Measurements from ENCODE around the gene UBL3. TPM values are rescaled to one million over a fixed set of nuclear protein-coding genes. Genes with fewer than 3 reads are reported as not detected.

Gene UBL3
- total RNA-seq, 3 donors from 2014 or later (not counting 1 experiment from before 2014, with no cell fraction given) = 29.6 to 36.0 (median 31.5) TPM

GRCh38 chr13:29771247-29771646 is 79.2 kb downstream of the UBL3 start:
- Histone ChIP-seq H3K27me3 (ENCODE audit: control insufficient read depth, insufficient read depth, low read length) (no peaks in the 10 kb centered on the region), H3K36me3 (ENCODE audit: control insufficient read depth, insufficient read depth, low read length) (peaks cover 13% of the 10 kb centered on the region), H3K4me3 (ENCODE audit: low read length) (no peak overlapping the region), H3K27ac (ENCODE audit: low read length) (no peak overlapping the region), H3K9me3 (ENCODE audit: control insufficient read depth, insufficient read depth, low read length) (no peaks in the 10 kb centered on the region), H3K4me1 (ENCODE audit: control insufficient read depth, insufficient read depth, low read length) (no peaks in the 10 kb centered on the region)
- H3K4me3 Mint-ChIP-seq = no peak overlapping the region
- peak in 1 of 2 donors; percentile 72 for DNase-seq
- intact Hi-C loops (cut with micrococcal nuclease) = loop anchor here (1.0 kb wide), 2 partner anchors 153 to 342 kb away; no protein-coding TSS in a partner anchor
- no peaks in the 10 kb centered on the region for H3K27me3 Mint-ChIP-seq (ENCODE audit: low read depth in 2 of 2)
- no peak overlapping the region for H3K27ac Mint-ChIP-seq
- ATAC-seq = peak in 2 of 3 donors; percentile 53 to 57
- no peaks in the 10 kb centered on the region for H3K9me3 Mint-ChIP-seq
- WGBS (ENCODE audit: insufficient coverage) = no CpG with 5 or more reads among the region's 2 CpGs
- H3K36me3 Mint-ChIP-seq = peaks cover 7% of the 10 kb centered on the region
- peak; percentile 69 for TF ChIP-seq CTCF (IDR thresholded peaks at IDR 0.05)
- no peaks in the 10 kb centered on the region for H3K4me1 Mint-ChIP-seq

GRCh38 chr13:29767006-29767405 is 83.4 kb downstream of the UBL3 start:
- intact Hi-C loops (cut with micrococcal nuclease) = no loop called here
- no peaks in the 10 kb centered on the region for H3K9me3 Mint-ChIP-seq
- Histone ChIP-seq H3K27me3 (ENCODE audit: control insufficient read depth, insufficient read depth, low read length) (no peaks in the 10 kb centered on the region), H3K36me3 (ENCODE audit: control insufficient read depth, insufficient read depth, low read length) (peaks cover 22% of the 10 kb centered on the region), H3K9me3 (ENCODE audit: control insufficient read depth, insufficient read depth, low read length) (no peaks in the 10 kb centered on the region), H3K4me1 (ENCODE audit: control insufficient read depth, insufficient read depth, low read length) (peaks cover 4% of the 10 kb centered on the region), H3K27ac (ENCODE audit: low read length) (no peak overlapping the region), H3K4me3 (ENCODE audit: low read length) (no peak overlapping the region)
- ATAC-seq (no peak), DNase-seq (no peak)
- TF ChIP-seq CTCF (IDR thresholded peaks at IDR 0.05) = no peak
- WGBS (ENCODE audit: insufficient coverage) = 98% methylated on average over 4 of the region's 5 CpGs
- H3K4me3 Mint-ChIP-seq = no peak overlapping the region
- H3K27me3 Mint-ChIP-seq (ENCODE audit: low read depth in 2 of 2) = no peaks in the 10 kb centered on the region
- H3K4me1 Mint-ChIP-seq = peaks cover 24 to 25% of the 10 kb centered on the region in 2 donors
- H3K36me3 Mint-ChIP-seq = peaks cover 7% of the 10 kb centered on the region
- no peak overlapping the region for H3K27ac Mint-ChIP-seq

GRCh38 chr13:29763436-29764180 is 86.8 kb downstream of the UBL3 start:
- intact Hi-C loops (cut with micrococcal nuclease) = no loop called here
- DNase-seq = peak in 1 of 2 donors; percentile 5
- no peak overlapping the region for H3K4me3 ChIP-seq (ENCODE audit: low read length)
- Mint-ChIP-seq H3K4me1 (peaks cover 29 to 31% of the 10 kb centered on the region in 2 donors), H3K9me3 (no peaks in the 10 kb centered on the region), H3K27ac (peak overlapping the region; percentile 51 to 71), H3K4me3 (no peak overlapping the region), H3K27me3 (ENCODE audit: low read depth in 2 of 2) (no peaks in the 10 kb centered on the region), H3K36me3 (peaks cover 7% of the 10 kb centered on the region)
- peaks cover 7% of the 10 kb centered on the region for H3K4me1 ChIP-seq (ENCODE audit: control insufficient read depth, insufficient read depth, low read length)
- peak in 2 of 3 donors; percentile 56 to 61 for ATAC-seq
- no peaks in the 10 kb centered on the region for H3K27me3 ChIP-seq (ENCODE audit: control insufficient read depth, insufficient read depth, low read length)
- H3K36me3 ChIP-seq (ENCODE audit: control insufficient read depth, insufficient read depth, low read length) = peaks cover 22% of the 10 kb centered on the region
- no peak for TF ChIP-seq CTCF (IDR thresholded peaks at IDR 0.05)
- no peak overlapping the region for H3K27ac ChIP-seq (ENCODE audit: low read length)
- H3K9me3 ChIP-seq (ENCODE audit: control insufficient read depth, insufficient read depth, low read length) = no peaks in the 10 kb centered on the region
- WGBS (ENCODE audit: insufficient coverage) = no CpG with 5 or more reads among the region's 2 CpGs

Data from natural killer cell (primary cell).